Measurements from ENCODE around the gene PIK3R3. TPM values are rescaled to one million over a fixed set of nuclear protein-coding genes. Genes with fewer than 3 reads are reported as not detected.
A peak's percentile ranks its signal among the peaks of the same experiment; 100 is the strongest.

Gene PIK3R3
- total RNA-seq, 3 donors from 2014 or later (not counting 1 experiment from before 2014, with no cell fraction given) = 5.2 to 6.2 (median 5.4) TPM

DNA sequence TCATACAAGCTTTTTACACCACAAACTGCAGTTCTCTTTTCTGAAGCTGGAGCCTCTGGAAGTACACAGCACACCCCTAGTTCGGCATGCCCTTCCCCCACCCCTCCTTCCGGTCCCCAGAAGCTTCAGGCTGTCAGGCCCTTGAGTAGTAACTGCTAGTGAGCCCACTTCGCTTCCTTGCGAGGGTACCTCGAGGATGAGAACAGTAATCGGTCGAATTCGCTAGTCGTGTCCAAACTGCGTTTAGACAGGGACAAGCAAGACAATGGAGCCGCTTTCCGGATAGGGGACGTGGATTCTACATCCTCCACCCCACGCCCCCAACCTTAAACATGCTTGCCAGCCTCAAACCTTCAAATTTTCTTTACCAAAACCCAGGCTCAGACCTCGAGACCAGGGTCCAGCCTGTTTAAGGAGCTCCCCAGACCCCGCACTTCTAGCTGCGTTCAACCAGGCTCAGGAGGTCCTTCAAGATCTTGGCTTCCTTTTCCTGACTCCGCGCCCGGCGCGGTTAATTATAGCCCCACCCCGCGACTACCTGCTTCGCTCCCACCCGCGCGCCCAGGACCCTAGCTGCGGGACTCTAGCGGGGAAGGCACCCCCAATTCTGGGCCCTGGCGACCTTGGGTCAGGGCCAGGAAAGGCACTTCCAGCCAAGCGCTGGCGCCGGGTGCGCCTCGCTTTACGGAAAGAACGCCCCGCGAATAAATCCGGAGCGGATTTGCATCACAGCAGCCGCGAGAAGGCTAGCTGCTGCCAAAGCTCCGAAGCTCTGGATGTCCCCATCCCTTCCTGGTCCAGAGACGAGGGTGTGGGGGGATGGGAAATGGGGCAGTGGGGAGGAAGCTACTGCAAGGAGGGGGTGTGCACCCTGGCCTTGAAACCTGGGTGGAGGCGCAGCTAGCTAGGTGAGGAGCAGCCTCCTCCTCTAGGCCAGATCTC is 34.4 kb upstream of the PIK3R3 start:
- H3K36me3 ChIP-seq (ENCODE audit: control insufficient read depth, insufficient read depth, low read length) = no peaks in the 10 kb centered on the region
- H3K27me3 ChIP-seq (ENCODE audit: control insufficient read depth, insufficient read depth, low read length) = no peaks in the 10 kb centered on the region
- no peaks in the 10 kb centered on the region for H3K9me3 ChIP-seq (ENCODE audit: control insufficient read depth, insufficient read depth, low read length)
- peak overlapping the region; percentile 46 for H3K4me3 ChIP-seq (ENCODE audit: low read length)
- no peaks in the 10 kb centered on the region for H3K36me3 Mint-ChIP-seq
- peak overlapping the region; percentile 93 for H3K4me3 Mint-ChIP-seq
- peaks cover 0 to 2% of the 10 kb centered on the region in 2 donors for H3K27me3 Mint-ChIP-seq (ENCODE audit: low read depth in 2 of 2)
- intact Hi-C loops (cut with micrococcal nuclease) = no loop called here
- ATAC-seq (peak; percentile 59 to 75 (median 67)), DNase-seq (peak; percentile 30 to 70)
- H3K4me1 ChIP-seq (ENCODE audit: control insufficient read depth, insufficient read depth, low read length) = peaks cover 15% of the 10 kb centered on the region
- H3K9me3 Mint-ChIP-seq = no peaks in the 10 kb centered on the region
- WGBS (ENCODE audit: insufficient coverage) = 2% methylated on average over 47 of the region's 47 CpGs
- peak overlapping the region; percentile 46 to 94 for H3K27ac Mint-ChIP-seq
- H3K4me1 Mint-ChIP-seq = peaks cover 13 to 19% of the 10 kb centered on the region in 2 donors
- no peak for TF ChIP-seq CTCF (IDR thresholded peaks at IDR 0.05)
- peak overlapping the region; percentile 17 for H3K27ac ChIP-seq (ENCODE audit: low read length)

- Histone ChIP-seq H3K4me3 (ENCODE audit: low read length) (no peak overlapping the region), H3K9me3 (ENCODE audit: control insufficient read depth, insufficient read depth, low read length) (no peaks in the 10 kb centered on the region), H3K27ac (ENCODE audit: low read length) (no peak overlapping the region), H3K4me1 (ENCODE audit: control insufficient read depth, insufficient read depth, low read length) (no peaks in the 10 kb centered on the region), H3K27me3 (ENCODE audit: control insufficient read depth, insufficient read depth, low read length) (no peaks in the 10 kb centered on the region), H3K36me3 (ENCODE audit: control insufficient read depth, insufficient read depth, low read length) (no peaks in the 10 kb centered on the region)
- no peak overlapping the region for H3K4me3 Mint-ChIP-seq
- no peaks in the 10 kb centered on the region for H3K9me3 Mint-ChIP-seq
- WGBS (ENCODE audit: insufficient coverage) = 60% methylated on average over 1 of the region's 1 CpG
- ATAC-seq (no peak), DNase-seq (no peak)
- no peaks in the 10 kb centered on the region for H3K4me1 Mint-ChIP-seq
- no peak for TF ChIP-seq CTCF (IDR thresholded peaks at IDR 0.05)
- no peaks in the 10 kb centered on the region for H3K36me3 Mint-ChIP-seq
- H3K27ac Mint-ChIP-seq = no peak overlapping the region
- intact Hi-C loops (cut with micrococcal nuclease) = no loop called here
- H3K27me3 Mint-ChIP-seq (ENCODE audit: low read depth in 2 of 2) = no peaks in the 10 kb centered on the region
Measured at GRCh38 chr1:46160212-46160611, 27.8 kb upstream of the PIK3R3 start.

- no peak for DNase-seq
- H3K4me1 Mint-ChIP-seq = no peaks in the 10 kb centered on the region
- intact Hi-C loops (cut with micrococcal nuclease) = no loop called here
Measured at GRCh38 chr1:46159516-46159915, 27.1 kb upstream of the PIK3R3 start.

More at GRCh38 chr1:46159516-46159915, 27.1 kb upstream of the PIK3R3 start:
- Histone ChIP-seq H3K4me3 (ENCODE audit: low read length) (no peak overlapping the region), H3K27me3 (ENCODE audit: control insufficient read depth, insufficient read depth, low read length) (no peaks in the 10 kb centered on the region), H3K27ac (ENCODE audit: low read length) (no peak overlapping the region), H3K9me3 (ENCODE audit: control insufficient read depth, insufficient read depth, low read length) (no peaks in the 10 kb centered on the region), H3K36me3 (ENCODE audit: control insufficient read depth, insufficient read depth, low read length) (no peaks in the 10 kb centered on the region), H3K4me1 (ENCODE audit: control insufficient read depth, insufficient read depth, low read length) (no peaks in the 10 kb centered on the region)
- Mint-ChIP-seq H3K27ac (no peak overlapping the region), H3K9me3 (no peaks in the 10 kb centered on the region), H3K27me3 (ENCODE audit: low read depth in 2 of 2) (no peaks in the 10 kb centered on the region), H3K36me3 (no peaks in the 10 kb centered on the region), H3K4me3 (no peak overlapping the region)
- TF ChIP-seq CTCF (IDR thresholded peaks at IDR 0.05) = no peak
- 80% methylated on average over 3 of the region's 3 CpGs for WGBS (ENCODE audit: insufficient coverage)
- no peak for ATAC-seq
